Cardiac muscle cell (in vitro differentiated cells and primary cell): Measurements from ENCODE around the gene KRT73. TPM values are rescaled to one million over a fixed set of nuclear protein-coding genes. Genes with fewer than 3 reads are reported as not detected.

Experiments used
- DNase-seq, 2 donors: peaks; one replicate each; pipeline versions ENCODE4 v3.0.0 to v3.0.0-alpha.2; 2010 to 2017; ENCODE audit warnings: low read depth in 1 of 2, low spot score in 1 of 2
- H3K27ac ChIP-seq: fragments of 200-600 bp; sonication (generic); 2 replicates; pipeline ENCODE4 v1.5.1; 2016
- H3K27me3 ChIP-seq: fragments of 200-600 bp; sonication (generic); 2 replicates; pipeline ENCODE4 v1.6.0; 2016; ENCODE audit warnings: control low read depth
- H3K36me3 ChIP-seq: fragments of 200-600 bp; sonication (generic); 2 replicates; pipeline ENCODE4 v1.5.1; 2016; ENCODE audit warnings: control low read depth
- H3K4me1 ChIP-seq: fragments of 200-600 bp; sonication (generic); 2 replicates; pipeline ENCODE4 v1.8.1; 2017; ENCODE audit warnings: low read depth, mild to moderate bottlenecking, mixed run types
- H3K4me3 ChIP-seq: fragments of 200-600 bp; sonication (generic); 2 replicates; pipeline ENCODE4 v1.5.1; 2016; ENCODE audit warnings: mild to moderate bottlenecking
- H3K9me3 ChIP-seq: fragments of 200-600 bp; sonication (generic); 2 replicates; pipeline ENCODE4 v1.5.1; 2017; ENCODE audit warnings: low read depth, mild to moderate bottlenecking, control low read depth
- CTCF ChIP-seq: IDR thresholded peaks from 2 replicates; pipeline ENCODE4 v1.5.1; 2012; ENCODE audit warnings: low read depth, mild to moderate bottlenecking, low read length
- polyA plus RNA-seq: library from polyadenylated mRNA; unstranded; fragments of >200 nt; fragmentation: Nextera tagmentation; extraction: Ambion mirVana; gene quantifications from 2 replicates; pipeline ENCODE4 v1.2.1, GENCODE V29; 2016
- total RNA-seq: library from RNA; depleted of rRNA; stranded (reverse); fragments of >200 nt; gene quantifications from 2 replicates; pipeline ENCODE4 v1.2.3, GENCODE V29; 2016

Gene KRT73
- total and polyA plus RNA-seq, 2 experiments from 2014 or later = not detected

DNA sequence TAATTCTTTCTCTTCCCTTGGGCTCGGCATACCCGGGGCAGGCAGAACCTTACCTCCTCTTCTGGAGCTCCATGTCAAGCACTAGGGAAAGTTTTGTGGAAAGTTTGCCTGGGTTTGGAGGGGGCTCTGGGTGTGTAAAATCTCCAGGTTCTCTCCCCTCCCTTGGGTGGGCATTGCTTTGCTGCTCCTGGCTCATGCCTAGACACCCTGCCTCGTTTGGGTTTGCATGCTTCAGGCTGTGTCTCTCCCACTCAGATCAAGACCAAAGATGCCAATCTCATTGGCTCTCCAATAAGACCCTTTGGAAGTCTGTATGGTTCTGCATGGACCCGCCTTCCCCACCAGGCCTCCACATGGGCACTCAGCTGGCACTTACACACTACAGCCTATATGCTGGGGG is 39.8 kb upstream of the KRT73 start:
- no peak for TF ChIP-seq CTCF
- Histone ChIP-seq H3K9me3 (no peaks in the 10 kb centered on the region), H3K4me3 (no peak overlapping the region), H3K27me3 (peaks cover 26% of the 10 kb centered on the region), H3K4me1 (peaks cover 4% of the 10 kb centered on the region), H3K36me3 (no peaks in the 10 kb centered on the region), H3K27ac (no peak overlapping the region)
- no peak for DNase-seq

DNA sequence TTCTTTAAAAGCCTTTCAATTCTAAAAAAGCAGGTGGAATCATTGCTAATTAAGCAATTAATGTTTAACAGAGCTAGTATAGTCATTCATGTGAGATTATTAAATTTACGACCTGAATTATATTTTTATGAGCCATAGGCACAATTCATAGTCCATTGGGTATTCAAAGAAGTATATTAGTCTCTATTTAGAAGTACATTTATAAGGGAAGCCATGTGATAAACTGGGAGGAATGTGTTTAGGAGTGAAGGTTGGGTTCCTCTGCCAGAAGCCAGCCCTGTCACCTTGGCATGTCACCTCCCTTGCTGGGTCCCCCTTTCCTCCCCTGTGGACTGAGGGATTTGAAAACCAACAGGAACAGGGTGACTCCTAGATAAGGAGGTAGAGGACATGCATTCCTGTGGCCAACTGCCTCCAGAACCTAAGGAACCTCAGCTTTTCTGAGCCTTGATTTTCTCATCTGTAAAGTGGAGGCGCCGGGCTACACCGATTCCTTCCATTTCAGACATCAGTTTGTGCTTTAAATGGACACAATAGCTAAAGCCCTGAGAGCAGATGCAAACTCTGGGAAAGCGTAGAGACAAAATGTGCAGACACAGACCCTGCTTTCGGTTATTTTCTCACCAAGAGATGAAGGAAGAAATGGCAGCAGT is 39.0 kb upstream of the KRT73 start:
- Histone ChIP-seq H3K27me3 (peaks cover 29% of the 10 kb centered on the region), H3K4me3 (no peak overlapping the region), H3K4me1 (peaks cover 4% of the 10 kb centered on the region), H3K36me3 (no peaks in the 10 kb centered on the region), H3K27ac (no peak overlapping the region), H3K9me3 (no peaks in the 10 kb centered on the region)
- DNase-seq = no peak
- TF ChIP-seq CTCF = no peak

DNA sequence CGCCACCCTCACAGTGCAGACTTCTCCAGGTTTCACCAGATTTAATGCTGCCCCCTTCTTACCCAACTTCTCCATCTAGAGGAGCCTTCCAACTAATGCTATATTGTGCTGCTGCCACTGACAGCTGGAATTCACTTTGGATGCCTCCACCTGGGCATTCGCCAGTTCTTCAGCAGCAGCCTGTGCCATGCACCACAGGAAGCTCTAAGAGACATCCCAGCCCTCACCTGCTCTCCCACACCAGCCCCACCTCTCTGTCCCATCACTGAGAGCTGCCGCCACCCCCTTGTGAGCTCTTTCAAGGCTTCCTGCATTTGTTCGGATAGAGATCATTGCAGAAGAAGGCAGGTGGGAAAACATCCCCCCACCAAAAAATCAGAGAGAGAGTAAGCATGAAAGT is 38.3 kb upstream of the KRT73 start:
- TF ChIP-seq CTCF = no peak
- H3K4me3 ChIP-seq = no peak overlapping the region
- H3K4me1 ChIP-seq = peaks cover 4% of the 10 kb centered on the region
- H3K9me3 ChIP-seq = no peaks in the 10 kb centered on the region
- peaks cover 29% of the 10 kb centered on the region for H3K27me3 ChIP-seq
- no peaks in the 10 kb centered on the region for H3K36me3 ChIP-seq
- H3K27ac ChIP-seq = no peak overlapping the region
- no peak for DNase-seq

DNA sequence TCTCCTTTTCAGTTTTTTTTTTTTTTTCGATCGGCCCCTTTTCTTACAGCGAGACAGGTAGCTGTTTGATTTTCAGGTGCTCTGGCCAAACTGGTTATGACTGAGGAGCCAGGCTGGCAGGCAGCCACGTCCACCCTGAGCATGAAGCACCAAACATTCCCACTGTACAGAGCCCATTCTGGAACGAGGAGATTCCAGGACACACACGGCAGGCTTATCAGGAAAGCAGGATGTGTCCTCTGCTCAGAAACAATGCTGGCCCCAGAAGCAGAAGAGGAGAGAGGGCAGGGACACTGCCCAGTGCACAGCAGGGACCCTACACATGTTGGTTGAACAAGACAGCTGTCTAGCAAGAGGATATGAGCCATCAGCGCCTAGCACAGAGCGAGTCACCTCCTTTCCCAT is 37.4 kb upstream of the KRT73 start:
- no peaks in the 10 kb centered on the region for H3K9me3 ChIP-seq
- no peak for TF ChIP-seq CTCF
- no peak for DNase-seq

GRCh38 chr12:52655251-52655650 is 36.9 kb upstream of the KRT73 start:
- no peak for TF ChIP-seq CTCF
- no peak for DNase-seq

More for the DNA sequence above, 37.4 kb upstream of the KRT73 start:
- no peak overlapping the region for H3K27ac ChIP-seq
- H3K4me1 ChIP-seq = peaks cover 4% of the 10 kb centered on the region
- H3K36me3 ChIP-seq = no peaks in the 10 kb centered on the region
- peaks cover 29% of the 10 kb centered on the region for H3K27me3 ChIP-seq
- no peak overlapping the region for H3K4me3 ChIP-seq

More at GRCh38 chr12:52655251-52655650, 36.9 kb upstream of the KRT73 start:
- Histone ChIP-seq H3K27me3 (peaks cover 29% of the 10 kb centered on the region), H3K4me3 (no peak overlapping the region), H3K4me1 (peaks cover 4% of the 10 kb centered on the region), H3K36me3 (no peaks in the 10 kb centered on the region), H3K9me3 (no peaks in the 10 kb centered on the region), H3K27ac (no peak overlapping the region)
